Measurements from ENCODE around the gene NR1I2.

Gene NR1I2

DNA sequence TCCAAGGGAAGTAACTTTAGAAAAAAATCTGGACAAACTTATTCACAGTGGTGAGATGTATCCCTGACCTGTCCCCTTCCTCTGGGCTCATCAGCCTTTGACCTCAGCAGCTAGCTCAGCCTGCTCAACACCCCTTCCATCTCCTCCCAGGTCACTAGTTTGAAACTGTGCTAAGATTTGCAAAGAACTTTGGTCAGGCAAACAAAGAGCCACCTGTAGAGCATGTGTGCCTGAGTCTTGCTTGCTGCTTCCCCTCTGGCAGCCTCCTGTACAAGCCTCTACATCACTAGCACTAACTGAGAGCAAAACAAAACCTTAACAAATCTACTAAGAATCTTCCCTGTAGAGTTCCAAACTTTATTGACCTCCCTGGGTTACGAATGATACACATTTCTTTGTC, 43.9 kb downstream of the NR1I2 start:
- no peak for DNase-seq

DNA sequence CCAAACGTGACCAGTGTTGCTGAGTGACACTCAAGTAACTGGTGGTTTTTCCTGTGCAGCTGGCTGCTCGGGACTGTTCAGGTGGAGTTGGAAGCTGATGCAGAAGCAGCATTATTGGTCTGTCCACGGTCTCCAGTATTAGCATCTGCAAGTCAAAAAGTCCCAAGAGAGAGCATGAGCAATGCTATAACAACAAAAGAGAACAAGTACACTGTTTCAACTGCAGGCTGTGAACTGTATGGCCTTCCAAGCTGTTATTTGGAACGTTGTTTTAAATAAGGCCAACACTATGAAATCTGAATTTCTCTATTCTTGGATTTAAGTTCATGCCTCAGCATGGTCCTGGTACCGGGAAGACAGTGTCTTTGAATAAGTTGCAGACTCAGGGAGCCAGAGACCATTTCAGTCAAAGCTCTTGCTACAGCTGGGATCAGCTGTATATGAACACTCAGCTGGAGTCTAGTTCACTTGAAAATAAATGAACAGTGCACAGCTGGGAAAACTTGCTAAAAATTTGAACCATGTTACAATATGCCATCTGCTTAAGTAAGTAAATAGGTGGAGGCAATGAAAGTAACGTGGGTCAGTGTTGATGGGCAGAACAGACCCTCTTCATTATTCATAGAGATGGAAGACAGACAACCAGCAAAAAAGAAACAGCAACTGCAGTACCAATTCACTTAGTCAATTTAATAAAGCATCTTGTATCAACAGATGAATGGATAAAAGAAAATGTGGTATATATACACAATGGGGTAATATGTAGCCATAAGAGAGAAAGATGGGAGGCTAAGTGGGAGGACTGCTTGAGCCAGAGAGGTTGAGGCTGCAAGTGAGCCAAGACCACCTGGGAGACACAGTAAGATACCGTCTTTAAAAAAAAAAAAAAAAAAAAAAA, 45.1 kb downstream of the NR1I2 start:
- DNase-seq: peak; percentile 28

DNA sequence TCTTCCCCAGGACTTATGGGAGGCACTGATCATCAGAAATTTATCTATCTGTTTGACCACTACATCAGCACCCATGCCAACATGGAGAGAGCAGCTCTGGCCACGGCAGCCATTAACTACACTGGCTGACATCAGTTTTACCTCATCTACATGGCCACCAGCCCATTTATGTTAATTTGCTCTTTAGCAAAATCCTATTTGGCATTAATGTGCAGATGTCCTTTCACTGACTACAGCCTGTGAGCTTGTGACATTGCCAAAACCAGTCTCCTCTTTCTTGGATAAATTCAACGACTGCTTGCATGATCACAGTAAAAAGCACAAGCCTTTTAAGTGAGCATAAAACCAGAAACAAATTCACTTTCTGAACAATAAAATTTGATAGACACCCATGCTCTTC, 47.5 kb downstream of the NR1I2 start:
- DNase-seq: no peak

DNA sequence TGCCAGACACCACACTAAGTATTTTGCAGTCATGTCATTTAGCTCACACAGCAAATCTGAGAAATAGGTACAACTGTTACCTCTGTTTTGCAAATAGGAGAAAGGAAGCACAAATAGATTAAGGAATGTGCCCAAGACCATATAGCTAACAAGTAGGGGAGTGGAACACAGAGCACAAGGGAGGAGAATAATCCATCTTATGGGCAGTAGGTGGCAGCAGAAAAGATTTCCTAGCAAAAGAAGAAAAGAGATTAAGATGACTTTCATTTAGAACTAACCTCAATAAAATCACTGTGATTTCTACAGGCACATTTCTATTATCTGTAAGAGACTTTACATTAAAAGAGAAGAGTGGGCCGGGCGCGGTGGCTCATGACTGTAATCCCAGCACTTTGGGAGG, 49.1 kb downstream of the NR1I2 start:
- peak; percentile 1 for DNase-seq

DNA sequence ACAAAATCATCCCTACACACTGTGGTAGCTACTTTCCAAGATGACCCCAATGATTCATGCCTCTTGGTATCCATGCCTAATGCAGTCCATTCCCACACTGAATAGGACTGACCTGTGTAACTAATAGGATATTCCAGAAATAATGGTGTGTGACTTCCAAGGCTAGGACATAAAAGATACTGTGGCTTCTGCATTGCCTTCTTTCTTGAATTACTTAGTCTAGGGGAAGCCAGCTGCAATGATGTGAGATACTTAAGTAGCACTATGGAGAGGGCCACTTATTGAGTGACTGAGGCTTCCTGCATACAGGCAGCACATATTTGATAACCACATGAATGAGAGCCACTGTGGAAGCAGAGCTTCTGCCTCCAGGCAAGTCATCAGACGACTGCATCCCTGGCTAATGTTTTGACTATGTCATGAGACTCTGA, 50.1 kb downstream of the NR1I2 start:
- DNase-seq: no peak

DNA sequence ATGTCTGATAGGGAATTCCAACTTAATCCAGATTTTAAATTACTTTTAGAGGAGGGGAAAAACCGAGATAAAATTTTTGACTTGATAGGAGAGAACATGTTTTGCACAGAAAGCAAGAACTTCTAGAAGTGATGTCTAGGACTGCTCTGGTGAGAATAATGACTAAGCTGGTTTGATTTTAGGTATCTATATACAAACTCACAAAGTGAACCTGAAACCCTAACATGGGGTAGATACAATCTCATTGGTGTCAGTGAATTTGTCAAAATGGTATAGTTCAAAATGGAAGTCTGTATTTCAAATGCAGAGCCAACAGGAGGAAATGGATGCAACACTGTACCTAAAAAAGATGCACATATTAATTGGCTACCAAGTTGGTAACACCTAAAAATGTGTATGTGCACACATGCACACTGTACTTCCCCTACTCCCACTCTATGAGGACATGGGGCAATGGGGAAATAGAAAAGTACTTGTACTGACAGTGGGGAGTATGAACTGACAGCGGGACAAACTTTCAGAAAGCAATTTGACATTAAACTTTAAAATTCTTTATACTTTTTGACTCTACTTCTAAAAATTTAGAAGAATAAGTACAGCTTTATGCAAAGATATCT, 53.0 kb downstream of the NR1I2 start:
- no peak for DNase-seq

DNA sequence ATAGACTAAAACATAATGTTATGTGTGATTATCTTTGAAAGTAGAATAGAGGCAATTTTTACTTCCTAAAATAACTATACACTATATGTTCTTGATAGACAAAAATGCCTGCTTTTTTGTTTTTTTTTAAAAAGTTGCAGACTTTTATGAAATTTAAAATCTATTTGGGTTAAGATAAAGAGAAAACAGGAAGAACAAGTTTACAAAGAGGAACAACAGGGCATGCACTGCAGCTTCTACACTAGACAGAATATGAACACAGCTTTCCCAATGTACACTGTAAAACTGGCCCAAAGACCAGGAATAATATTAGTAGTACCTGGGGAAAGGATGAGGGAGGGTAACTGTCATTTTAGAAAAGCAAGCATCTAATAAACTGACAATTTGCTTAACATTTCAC, 53.7 kb downstream of the NR1I2 start:
- no peak for DNase-seq

DNA sequence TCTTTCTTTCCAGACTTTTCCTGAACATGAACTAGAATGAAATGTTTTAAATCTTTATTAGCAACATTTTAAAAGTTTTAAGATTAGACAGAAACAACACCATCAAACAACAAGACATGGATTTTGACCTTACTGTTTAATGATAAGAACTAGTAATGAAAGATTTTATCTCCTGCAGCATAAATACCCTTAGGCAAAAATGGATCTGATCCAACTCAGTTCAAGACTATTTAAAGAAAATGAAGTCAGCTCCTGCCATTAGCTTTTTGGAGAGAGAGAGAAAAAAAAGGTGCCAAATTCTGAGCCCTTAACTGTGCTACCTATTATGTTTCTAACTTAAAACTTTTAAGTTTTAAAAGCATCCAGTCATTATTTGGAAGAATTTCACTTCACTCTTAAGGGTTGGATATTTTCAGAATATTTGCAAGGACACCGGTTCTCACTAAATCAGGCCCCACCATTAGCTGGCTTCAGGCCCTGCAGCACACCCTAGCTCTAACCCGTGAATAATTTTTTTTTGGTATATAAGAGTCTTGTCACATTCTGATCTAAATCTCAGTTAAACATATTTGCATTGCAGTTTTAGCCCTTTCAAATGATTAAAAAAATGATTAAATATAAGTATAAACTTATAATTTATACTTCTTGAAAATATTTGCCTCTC, 60.0 kb downstream of the NR1I2 start:
- no peak for DNase-seq

DNA sequence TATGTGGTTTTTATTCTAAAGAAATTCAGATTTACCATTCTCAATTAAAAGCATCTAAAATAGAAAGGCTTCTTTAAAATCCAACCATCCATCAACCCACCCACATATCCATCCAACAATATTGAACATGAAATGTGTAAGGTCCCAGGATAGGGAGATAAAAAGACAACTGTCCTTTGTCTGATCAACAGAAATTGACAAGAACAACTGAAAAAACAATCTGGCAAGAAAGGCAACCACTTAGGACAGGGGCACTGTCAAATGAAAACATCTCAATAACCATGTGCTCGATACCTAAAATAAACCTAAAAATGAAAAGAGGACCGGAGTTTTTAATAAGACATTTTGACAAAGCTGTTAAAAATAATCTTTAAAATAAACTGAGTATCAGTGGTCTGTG, 67.2 kb downstream of the NR1I2 start:
- DNase-seq: no peak

DNA sequence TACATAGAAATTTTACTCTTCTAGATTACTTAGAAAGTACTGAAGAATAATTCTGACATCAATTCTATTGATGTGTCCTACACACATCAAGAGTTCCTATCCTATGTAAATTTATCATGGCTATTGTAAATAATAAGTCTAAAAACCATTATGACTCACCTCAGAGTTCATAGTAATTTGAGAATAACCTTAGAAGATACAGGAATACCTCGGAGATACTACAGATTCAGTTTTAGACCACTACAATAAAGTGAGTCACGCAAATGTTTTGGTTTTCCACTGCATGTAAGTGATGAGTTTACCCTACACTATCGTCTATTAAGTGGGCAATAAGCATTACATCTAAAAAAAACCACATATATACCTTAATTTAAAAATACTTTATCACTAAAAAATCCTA, 74.8 kb downstream of the NR1I2 start:
- DNase-seq: no peak

DNA sequence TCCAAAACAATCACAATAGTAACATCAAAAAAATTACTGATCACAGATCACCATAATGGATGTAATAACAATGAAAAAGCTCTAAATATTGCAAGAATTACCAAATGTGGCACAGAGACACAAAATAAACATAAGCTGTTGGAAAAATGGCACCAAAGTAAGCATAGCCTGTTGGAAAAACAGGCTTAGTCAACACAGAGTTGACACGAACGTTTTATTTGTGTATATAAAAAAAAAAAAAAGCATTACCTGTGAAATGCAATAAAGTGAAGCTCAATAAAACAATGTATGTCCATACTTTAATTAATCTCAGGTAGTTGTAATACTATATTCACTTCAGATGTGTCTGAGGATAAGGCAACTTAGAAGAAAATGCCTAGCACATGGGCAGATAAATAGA, 77.1 kb downstream of the NR1I2 start:
- no peak for DNase-seq

DNA sequence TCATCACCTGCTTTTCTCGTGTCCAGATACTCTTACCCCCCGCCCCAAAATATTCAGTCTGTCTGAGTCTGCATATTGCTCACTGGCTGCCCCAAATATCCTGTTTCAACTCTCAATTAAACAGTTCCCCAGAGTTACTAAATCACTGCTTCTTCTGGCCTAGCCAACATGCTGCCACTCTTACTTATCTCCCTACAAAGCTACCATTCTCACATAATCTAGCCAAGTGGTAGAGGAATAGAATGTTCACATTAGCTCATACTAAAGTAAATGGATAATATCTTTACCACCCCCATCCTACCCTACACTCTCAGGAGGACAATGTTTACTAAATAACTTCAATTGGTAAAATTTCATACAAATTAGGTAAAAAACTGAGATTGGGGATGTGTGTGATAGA, 77.8 kb downstream of the NR1I2 start:
- DNase-seq: no peak

DNA sequence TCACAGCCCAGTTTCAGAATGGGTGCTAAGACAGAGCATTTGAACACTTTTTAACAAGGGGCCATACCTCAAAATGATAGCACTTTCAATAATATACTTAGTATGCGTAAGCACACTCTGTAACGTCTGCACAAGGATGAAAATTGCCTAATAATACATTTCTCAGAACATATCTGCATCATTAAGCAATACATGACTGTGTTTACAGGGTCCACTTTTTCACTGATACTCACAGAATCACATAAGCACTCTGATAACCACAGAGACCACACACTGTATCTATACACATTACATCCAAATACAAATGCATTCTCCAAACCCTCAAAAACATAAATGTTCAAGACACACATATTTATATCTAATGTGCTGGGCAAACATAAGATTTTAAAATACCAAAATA, 79.8 kb downstream of the NR1I2 start:
- no peak for DNase-seq

DNA sequence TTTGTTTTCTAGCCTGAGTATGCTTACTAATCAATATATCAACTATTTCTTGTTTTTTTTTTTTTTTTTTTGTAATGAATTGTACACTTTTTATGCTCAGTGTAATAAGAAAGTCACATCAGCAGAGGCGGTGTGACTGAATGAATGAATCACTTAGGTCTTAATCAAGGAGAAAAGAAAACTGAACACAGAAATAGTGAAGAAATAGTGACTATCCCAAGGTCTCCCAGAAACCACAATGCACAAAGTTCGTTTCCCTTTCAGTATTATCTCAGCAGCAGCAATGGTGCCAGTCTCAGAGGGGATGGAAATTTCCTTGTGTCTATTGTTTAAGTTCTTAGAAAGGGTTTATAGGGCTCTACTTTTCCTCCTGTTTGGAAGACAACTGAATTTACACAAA, 80.7 kb downstream of the NR1I2 start:
- DNase-seq: no peak

DNA sequence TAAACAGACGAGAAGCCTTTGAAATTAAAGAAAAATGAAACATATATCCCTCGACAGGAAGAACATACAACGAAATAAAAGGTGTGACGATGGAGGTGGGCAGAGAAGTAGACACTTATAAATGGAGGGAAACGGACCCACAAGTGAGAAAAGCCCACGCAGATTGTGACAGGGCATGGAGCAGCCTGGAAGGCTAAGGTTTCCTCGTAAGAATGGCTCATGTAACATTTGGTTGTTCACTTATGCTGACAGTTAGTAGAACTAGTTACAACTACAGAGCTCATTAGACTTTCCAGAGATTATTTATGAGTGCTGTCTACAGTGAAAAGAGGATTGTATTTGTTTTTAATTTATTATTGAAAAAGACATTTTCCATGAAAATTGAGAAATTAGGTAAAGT, 82.6 kb downstream of the NR1I2 start:
- DNase-seq: no peak

All from NCI-H69 (cell line).